Epithelial cell of esophagus (primary cell): Measurements from ENCODE around the gene ATG7.
A peak's percentile ranks its signal among the peaks of the same experiment; 100 is the strongest.
"Not testable (repeated sequence)": the region's sequence is repeated elsewhere in the genome, so short reads cannot be mapped to it uniquely, and the experiment has no call there.

Experiments used
- DNase-seq: peaks from one replicate; pipeline ENCODE4 v3.0.0; 2010; ENCODE audit warnings: low read depth
- H3K4me3 ChIP-seq: 2 replicates; pipeline ENCODE4 v1.5.1; 2011; ENCODE audit warnings: mild to moderate bottlenecking, low read length, control low read depth
- CTCF ChIP-seq: IDR thresholded peaks from 2 replicates; pipeline ENCODE4 v1.5.1; 2011; ENCODE audit warnings: low read depth, mild to moderate bottlenecking, low read length, control low read depth, inconsistent platforms; ENCODE audit not compliant: insufficient read depth; ENCODE audit errors: missing control alignments

The ATG7 gene

GRCh38 chr3:11517601-11518000 is 245.4 kb downstream of the ATG7 start:
- DNase-seq, result no peak
- TF ChIP-seq CTCF, result no peak
- H3K4me3 ChIP-seq, result no peak overlapping the region

DNA sequence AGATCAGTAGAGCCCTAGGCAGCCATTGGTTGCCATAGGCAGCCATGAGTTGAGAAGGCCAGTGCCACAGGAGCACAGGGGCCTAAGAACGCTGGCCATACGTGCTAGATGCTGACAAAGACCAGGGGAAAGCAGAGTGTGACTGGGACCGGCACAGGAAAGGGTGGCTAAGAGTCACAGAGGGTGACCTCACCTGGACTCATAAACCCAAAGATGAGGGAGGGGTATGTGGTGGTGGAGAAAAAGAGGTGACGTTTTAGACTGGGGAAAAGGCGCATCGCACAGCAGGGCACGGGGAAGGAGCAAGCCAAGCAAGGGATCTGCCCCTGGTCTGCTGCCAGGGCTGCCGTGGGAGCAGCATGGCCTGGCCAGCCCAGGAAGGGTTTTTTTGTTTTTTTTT is 249.0 kb downstream of the ATG7 start:
- no peak overlapping the region for H3K4me3 ChIP-seq
- no peak for DNase-seq
- TF ChIP-seq CTCF, result no peak

GRCh38 chr3:11522398-11522715 is 250.2 kb downstream of the ATG7 start:
- no peak overlapping the region for H3K4me3 ChIP-seq
- DNase-seq, result peak; percentile 82
- no peak for TF ChIP-seq CTCF

DNA sequence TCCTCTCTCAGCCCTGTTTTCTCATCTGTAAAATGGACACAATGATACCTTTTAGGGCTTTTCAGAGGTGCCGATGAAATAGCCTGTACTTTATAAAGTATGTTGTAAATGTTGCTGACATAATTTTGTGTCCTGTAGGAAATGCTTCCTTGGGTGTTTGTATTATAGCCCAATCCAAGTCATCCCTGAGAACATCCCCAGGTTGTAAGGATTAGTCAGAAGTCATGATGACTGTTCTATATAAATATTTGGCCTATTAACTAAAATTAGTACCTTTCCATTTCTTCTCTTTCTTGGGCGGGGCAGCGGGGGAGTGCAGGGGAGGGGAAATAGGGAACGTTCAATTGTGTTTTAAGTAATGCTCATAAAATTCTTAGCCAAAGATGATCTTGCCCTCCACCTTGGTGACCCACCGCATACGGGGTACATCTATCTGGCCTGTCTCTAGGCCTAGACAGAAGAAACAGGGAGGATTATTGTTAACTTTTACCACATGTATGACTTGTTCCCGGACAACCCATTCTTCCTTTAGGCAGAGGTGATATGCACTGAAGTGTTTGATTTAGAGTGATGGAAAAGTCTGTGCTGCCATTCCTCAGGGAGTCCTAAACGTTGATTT is 250.9 kb downstream of the ATG7 start:
- H3K4me3 ChIP-seq, result no peak overlapping the region
- TF ChIP-seq CTCF, result no peak
- peak; percentile 78 for DNase-seq

DNA sequence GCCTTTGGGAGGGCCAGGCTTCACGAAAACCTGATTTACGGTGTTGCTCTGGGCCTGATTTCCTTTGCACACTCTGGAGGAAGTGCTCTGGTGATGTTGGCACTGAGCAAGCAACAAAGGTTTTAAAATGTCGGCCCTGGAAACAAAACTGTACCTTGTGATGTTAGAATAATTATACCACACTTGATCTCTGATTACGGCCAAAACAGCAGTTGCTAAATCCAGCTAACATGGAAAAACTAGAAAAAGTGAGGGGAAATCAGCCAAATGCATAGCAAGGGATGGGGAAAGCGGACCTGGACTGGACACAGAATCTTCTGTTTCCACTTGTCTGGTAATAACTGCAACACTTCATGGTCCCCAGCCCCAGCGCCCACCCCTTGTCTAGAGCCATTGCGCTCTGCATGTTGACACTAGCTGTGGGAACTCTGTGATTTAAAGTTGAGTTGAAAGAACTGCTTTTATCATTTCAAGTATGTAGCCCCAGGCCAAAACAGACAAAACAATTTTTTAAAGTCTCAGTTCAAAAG is 251.4 kb downstream of the ATG7 start:
- no peak for DNase-seq
- no peak for TF ChIP-seq CTCF
- H3K4me3 ChIP-seq, result no peak overlapping the region

- not testable (repeated sequence) for DNase-seq, H3K4me3 ChIP-seq
These were observed 253.9 kb downstream of the ATG7 start for GRCh38 chr3:11526121-11526520.

DNA sequence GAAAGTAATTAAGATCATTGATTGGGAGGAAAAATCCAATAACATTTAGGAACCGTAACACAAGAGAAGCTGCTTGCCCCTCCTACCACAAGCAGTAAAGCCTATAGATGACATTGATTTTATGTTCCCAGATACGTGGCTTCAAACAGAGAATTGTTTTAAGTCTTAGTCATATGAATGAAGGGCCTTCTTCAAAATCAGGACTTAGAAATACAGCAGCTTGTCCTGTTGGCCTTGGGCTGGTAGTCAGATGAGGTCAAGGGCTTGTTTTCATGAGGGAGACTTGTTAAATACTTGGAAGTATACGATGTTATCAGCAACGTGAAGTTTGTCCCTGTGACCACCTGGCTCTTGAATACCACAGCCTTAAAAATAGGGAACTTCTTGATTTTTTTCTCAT is 257.1 kb downstream of the ATG7 start:
- no peak for DNase-seq
- H3K4me3 ChIP-seq, result no peak overlapping the region
- no peak for TF ChIP-seq CTCF
